WTC11 (cell line): ENCODE measurements around the gene PARVB.

Experiments
- AR ChIP-seq: fragments of 250-450 bp; sonication (Bioruptor Pico); IDR thresholded peaks from 2 replicates; pipeline ENCODE4 v1.9.0; 2021; ENCODE audit warnings: mild to moderate bottlenecking
- IRF2 ChIP-seq: sonication (generic); formaldehyde crosslinking; IDR thresholded peaks from 2 replicates; pipeline ENCODE4 v1.8.0; 2022; ENCODE audit warnings: low read depth, missing genetic modification reagents, borderline replicate concordance
- JUN ChIP-seq: sonication (generic); formaldehyde crosslinking; IDR thresholded peaks from 2 replicates; pipeline ENCODE4 v1.8.0; 2023; ENCODE audit warnings: mild to moderate bottlenecking, missing genetic modification reagents
- KAT7 ChIP-seq: sonication (generic); formaldehyde crosslinking; IDR thresholded peaks from 2 replicates; pipeline ENCODE4 v1.8.1; 2023; ENCODE audit warnings: missing genetic modification reagents, mild to moderate bottlenecking, borderline replicate concordance
- MXD4 ChIP-seq: fragments of 250-450 bp; sonication (Bioruptor Pico); IDR thresholded peaks from 2 replicates; pipeline ENCODE4 v1.8.0; 2021; ENCODE audit warnings: mild to moderate bottlenecking, moderate library complexity, borderline replicate concordance
- NR1H2 ChIP-seq: sonication (generic); formaldehyde crosslinking; IDR thresholded peaks from 2 replicates; pipeline ENCODE4 v1.9.0; 2021; ENCODE audit warnings: mild to moderate bottlenecking, moderate library complexity, missing genetic modification reagents
- NR2C2 ChIP-seq: sonication (generic); formaldehyde crosslinking; IDR thresholded peaks from 2 replicates; pipeline ENCODE4 v1.8.0; 2022; ENCODE audit warnings: mild to moderate bottlenecking, missing genetic modification reagents
- SOX15 ChIP-seq: fragments of 250-450 bp; sonication (Bioruptor Pico); IDR thresholded peaks from 2 replicates; pipeline ENCODE4 v1.9.0; 2021; ENCODE audit warnings: mild to moderate bottlenecking
- ZNF263 ChIP-seq: sonication (generic); formaldehyde crosslinking; IDR thresholded peaks from 2 replicates; pipeline ENCODE4 v1.8.1; 2022; ENCODE audit warnings: low read depth, mild to moderate bottlenecking, moderate library complexity, missing genetic modification reagents
- TF ChIP-seq, protein P1 (sequence below): fragments of 200-600 bp; IDR thresholded peaks from 2 replicates; pipeline ENCODE4 v1.8.0; 2022; ENCODE audit warnings: antibody characterized with exemption
- TF ChIP-seq, protein P2 (sequence below): sonication (generic); formaldehyde crosslinking; IDR thresholded peaks from 2 replicates; pipeline ENCODE4 v1.8.1; 2023; ENCODE audit warnings: mild to moderate bottlenecking, missing genetic modification reagents, borderline replicate concordance
- TF ChIP-seq, protein P3 (sequence below): sonication (generic); formaldehyde crosslinking; IDR thresholded peaks from 2 replicates; pipeline ENCODE4 v1.8.1; 2023; ENCODE audit warnings: mild to moderate bottlenecking, moderate library complexity, missing genetic modification reagents

- TF ChIP-seq ZNF263 (CRISPR knock-in tag) (no peak), KAT7 (CRISPR knock-in tag) (no peak), IRF2 (no peak), NR2C2 (CRISPR knock-in tag) (no peak), AR (CRISPR knock-in tag) (no peak), JUN (CRISPR knock-in tag) (no peak), MXD4 (CRISPR knock-in tag) (no peak), NR1H2 (CRISPR knock-in tag) (no peak), SOX15 (CRISPR knock-in tag) (no peak)
- TF ChIP-seq, protein P1, sequence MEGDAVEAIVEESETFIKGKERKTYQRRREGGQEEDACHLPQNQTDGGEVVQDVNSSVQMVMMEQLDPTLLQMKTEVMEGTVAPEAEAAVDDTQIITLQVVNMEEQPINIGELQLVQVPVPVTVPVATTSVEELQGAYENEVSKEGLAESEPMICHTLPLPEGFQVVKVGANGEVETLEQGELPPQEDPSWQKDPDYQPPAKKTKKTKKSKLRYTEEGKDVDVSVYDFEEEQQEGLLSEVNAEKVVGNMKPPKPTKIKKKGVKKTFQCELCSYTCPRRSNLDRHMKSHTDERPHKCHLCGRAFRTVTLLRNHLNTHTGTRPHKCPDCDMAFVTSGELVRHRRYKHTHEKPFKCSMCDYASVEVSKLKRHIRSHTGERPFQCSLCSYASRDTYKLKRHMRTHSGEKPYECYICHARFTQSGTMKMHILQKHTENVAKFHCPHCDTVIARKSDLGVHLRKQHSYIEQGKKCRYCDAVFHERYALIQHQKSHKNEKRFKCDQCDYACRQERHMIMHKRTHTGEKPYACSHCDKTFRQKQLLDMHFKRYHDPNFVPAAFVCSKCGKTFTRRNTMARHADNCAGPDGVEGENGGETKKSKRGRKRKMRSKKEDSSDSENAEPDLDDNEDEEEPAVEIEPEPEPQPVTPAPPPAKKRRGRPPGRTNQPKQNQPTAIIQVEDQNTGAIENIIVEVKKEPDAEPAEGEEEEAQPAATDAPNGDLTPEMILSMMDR, result no peak
- TF ChIP-seq, protein P2, sequence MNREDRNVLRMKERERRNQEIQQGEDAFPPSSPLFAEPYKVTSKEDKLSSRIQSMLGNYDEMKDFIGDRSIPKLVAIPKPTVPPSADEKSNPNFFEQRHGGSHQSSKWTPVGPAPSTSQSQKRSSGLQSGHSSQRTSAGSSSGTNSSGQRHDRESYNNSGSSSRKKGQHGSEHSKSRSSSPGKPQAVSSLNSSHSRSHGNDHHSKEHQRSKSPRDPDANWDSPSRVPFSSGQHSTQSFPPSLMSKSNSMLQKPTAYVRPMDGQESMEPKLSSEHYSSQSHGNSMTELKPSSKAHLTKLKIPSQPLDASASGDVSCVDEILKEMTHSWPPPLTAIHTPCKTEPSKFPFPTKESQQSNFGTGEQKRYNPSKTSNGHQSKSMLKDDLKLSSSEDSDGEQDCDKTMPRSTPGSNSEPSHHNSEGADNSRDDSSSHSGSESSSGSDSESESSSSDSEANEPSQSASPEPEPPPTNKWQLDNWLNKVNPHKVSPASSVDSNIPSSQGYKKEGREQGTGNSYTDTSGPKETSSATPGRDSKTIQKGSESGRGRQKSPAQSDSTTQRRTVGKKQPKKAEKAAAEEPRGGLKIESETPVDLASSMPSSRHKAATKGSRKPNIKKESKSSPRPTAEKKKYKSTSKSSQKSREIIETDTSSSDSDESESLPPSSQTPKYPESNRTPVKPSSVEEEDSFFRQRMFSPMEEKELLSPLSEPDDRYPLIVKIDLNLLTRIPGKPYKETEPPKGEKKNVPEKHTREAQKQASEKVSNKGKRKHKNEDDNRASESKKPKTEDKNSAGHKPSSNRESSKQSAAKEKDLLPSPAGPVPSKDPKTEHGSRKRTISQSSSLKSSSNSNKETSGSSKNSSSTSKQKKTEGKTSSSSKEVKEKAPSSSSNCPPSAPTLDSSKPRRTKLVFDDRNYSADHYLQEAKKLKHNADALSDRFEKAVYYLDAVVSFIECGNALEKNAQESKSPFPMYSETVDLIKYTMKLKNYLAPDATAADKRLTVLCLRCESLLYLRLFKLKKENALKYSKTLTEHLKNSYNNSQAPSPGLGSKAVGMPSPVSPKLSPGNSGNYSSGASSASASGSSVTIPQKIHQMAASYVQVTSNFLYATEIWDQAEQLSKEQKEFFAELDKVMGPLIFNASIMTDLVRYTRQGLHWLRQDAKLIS, result no peak
- TF ChIP-seq, protein P3, sequence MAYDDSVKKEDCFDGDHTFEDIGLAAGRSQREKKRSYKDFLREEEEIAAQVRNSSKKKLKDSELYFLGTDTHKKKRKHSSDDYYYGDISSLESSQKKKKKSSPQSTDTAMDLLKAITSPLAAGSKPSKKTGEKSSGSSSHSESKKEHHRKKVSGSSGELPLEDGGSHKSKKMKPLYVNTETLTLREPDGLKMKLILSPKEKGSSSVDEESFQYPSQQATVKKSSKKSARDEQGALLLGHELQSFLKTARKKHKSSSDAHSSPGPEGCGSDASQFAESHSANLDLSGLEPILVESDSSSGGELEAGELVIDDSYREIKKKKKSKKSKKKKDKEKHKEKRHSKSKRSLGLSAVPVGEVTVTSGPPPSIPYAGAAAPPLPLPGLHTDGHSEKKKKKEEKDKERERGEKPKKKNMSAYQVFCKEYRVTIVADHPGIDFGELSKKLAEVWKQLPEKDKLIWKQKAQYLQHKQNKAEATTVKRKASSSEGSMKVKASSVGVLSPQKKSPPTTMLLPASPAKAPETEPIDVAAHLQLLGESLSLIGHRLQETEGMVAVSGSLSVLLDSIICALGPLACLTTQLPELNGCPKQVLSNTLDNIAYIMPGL (CRISPR knock-in tag), result no peak
Measured at GRCh38 chr22:44154436-44154942, 130.4 kb downstream of the PARVB start.
